Caco-2 (cell line): ENCODE measurements around the gene GMPR. TPM values are rescaled to one million over a fixed set of nuclear protein-coding genes. Genes with fewer than 3 reads are reported as not detected.

Source experiments
- BruUV-seq: library from RNA; stranded (reverse); fragments of 400-500 nt; replicated peaks from 2 replicates; lab custom pipeline; 2021; lab: Mats Ljungman, UMichigan
- CTCF ChIA-PET: fragments of 300-600 bp; sonication (Branson Sonifier 250); formaldehyde crosslinking; loops from one replicate; lab custom pipeline; 2022; ENCODE audit warnings: antibody characterized with exemption; lab: Charles Lee
- POLR2A ChIA-PET: fragments of 300-600 bp; sonication (Branson Sonifier 250); formaldehyde crosslinking; loops from one replicate; lab custom pipeline; 2022; ENCODE audit warnings: antibody characterized with exemption; lab: Charles Lee
- DNase-seq, 2 experiments: peaks; one replicate each; pipeline versions ENCODE4 v3.0.0 to v3.0.0-alpha.2; 2020 to 2022
- H3K27me3 ChIP-seq: replicated peaks from 2 replicates; pipeline ENCODE4 v1.6.0; 2011; ENCODE audit warnings: low read length; ENCODE audit not compliant: control insufficient read depth, insufficient read depth
- H3K36me3 ChIP-seq: 2 replicates; pipeline ENCODE4 v1.5.1; 2011; ENCODE audit warnings: low read length; ENCODE audit not compliant: control insufficient read depth, insufficient read depth
- H3K4me1 ChIP-seq: fragments of 250-450 bp; sonication (Bioruptor Pico); 2 replicates; pipeline ENCODE4 v1.5.1; 2020; ENCODE audit warnings: mild to moderate bottlenecking
- H3K4me3 ChIP-seq: 2 replicates; pipeline ENCODE4 v1.5.1; 2011; ENCODE audit warnings: low read depth, mild to moderate bottlenecking, control low read depth, low read length
- H3K9me3 ChIP-seq: fragments of 250-450 bp; sonication (Bioruptor Pico); 2 replicates; pipeline ENCODE4 v1.5.1; 2020; ENCODE audit warnings: mild to moderate bottlenecking, moderate library complexity
- H3K27ac Mint-ChIP-seq: one replicate; pipeline ENCODE4 v1.8.0; 2022; ENCODE audit warnings: mixed read lengths; ENCODE audit not compliant: unreplicated experiment
- H3K27me3 Mint-ChIP-seq: one replicate; pipeline ENCODE4 v1.8.0; 2022; ENCODE audit warnings: mixed read lengths; ENCODE audit not compliant: insufficient read depth, unreplicated experiment
- H3K36me3 Mint-ChIP-seq: one replicate; pipeline ENCODE4 v1.8.0; 2022; ENCODE audit warnings: mild to moderate bottlenecking, mixed read lengths; ENCODE audit not compliant: insufficient read depth, unreplicated experiment
- H3K4me1 Mint-ChIP-seq: one replicate; pipeline ENCODE4 v1.8.0; 2022; ENCODE audit warnings: low read depth, mixed read lengths; ENCODE audit not compliant: unreplicated experiment
- H3K4me3 Mint-ChIP-seq: one replicate; pipeline ENCODE4 v1.8.0; 2022; ENCODE audit warnings: mild to moderate bottlenecking, moderate library complexity, mixed read lengths; ENCODE audit not compliant: unreplicated experiment
- H3K9me3 Mint-ChIP-seq: one replicate; pipeline ENCODE4 v1.8.0; 2022; ENCODE audit warnings: mixed read lengths; ENCODE audit not compliant: unreplicated experiment
- CTCF ChIP-seq, 2 experiments: fragments of 200-600 bp in 1 of 2; IDR thresholded peaks; 1 replicate in 1 of 2; 2 replicates in 1 of 2; pipeline versions ENCODE4 v1.5.1 to v1.8.0; 2011 to 2022; ENCODE audit warnings: antibody characterized with exemption in 1 of 2, control low read depth in 1 of 2, inconsistent platforms in 1 of 2, low read depth in 1 of 2, low read length in 1 of 2, mild to moderate bottlenecking in 1 of 2, moderate library complexity in 1 of 2; ENCODE audit not compliant: insufficient read depth in 1 of 2, severe bottlenecking in 1 of 2, unreplicated experiment in 1 of 2
- intact Hi-C: fragments of 100-400 bp; cut with micrococcal nuclease; formaldehyde crosslinking; loops from one replicate; pipeline ENCODE4 v1.10.0; 2022; ENCODE audit not compliant: unreplicated experiment
- total RNA-seq: library from RNA; stranded (reverse); gene quantifications from 2 replicates; pipeline ENCODE4 v1.2.3, GENCODE V29; 2022

Gene GMPR
- total RNA-seq, 1 experiment from 2014 or later, result 1.3 TPM

- Mint-ChIP-seq H3K36me3 (no peaks in the 10 kb centered on the region), H3K9me3 (no peaks in the 10 kb centered on the region), H3K27me3 (no peaks in the 10 kb centered on the region), H3K4me3 (no peak overlapping the region), H3K4me1 (peaks cover 19% of the 10 kb centered on the region), H3K27ac (peak overlapping the region; percentile 94)
- intact Hi-C loops, result no loop called here
- DNase-seq, result no peak
- peaks cover 17% of the 10 kb centered on the region for H3K4me1 ChIP-seq
- BruUV-seq, result no TSS peak
- ChIA-PET POLR2A (no interaction called here), CTCF (interaction anchor here (0.6 to 1.2 kb wide), 4 partner anchors 10 to 397 kb away, joined by 3 to 8 read pairs (median 4); partner anchors contain the start of gene GMPR)
- H3K36me3 ChIP-seq, result no peaks in the 10 kb centered on the region
- no peaks in the 10 kb centered on the region for H3K27me3 ChIP-seq
- H3K4me3 ChIP-seq, result no peak overlapping the region
- no peaks in the 10 kb centered on the region for H3K9me3 ChIP-seq
- no peak for TF ChIP-seq CTCF (IDR thresholded peaks at IDR 0.05; ENCODE audit: insufficient read depth in 1 of 2, low read depth in 1 of 2, low read length in 1 of 2, severe bottlenecking in 1 of 2, unreplicated experiment in 1 of 2)
These were observed 39.8 kb downstream of the GMPR start for GRCh38 chr6:16278048-16278724.

GRCh38 chr6:16278750-16279149 is 40.4 kb downstream of the GMPR start:
- ChIA-PET CTCF (interaction anchor here (0.6 to 1.2 kb wide), 3 partner anchors 9 to 41 kb away, joined by 3 to 8 read pairs (median 5); partner anchors contain the start of gene GMPR), POLR2A (no interaction called here)
- intact Hi-C loops, result no loop called here
- H3K36me3 ChIP-seq, result no peaks in the 10 kb centered on the region
- H3K36me3 Mint-ChIP-seq, result no peaks in the 10 kb centered on the region
- H3K4me1 Mint-ChIP-seq, result peaks cover 19% of the 10 kb centered on the region
- no peak overlapping the region for H3K4me3 Mint-ChIP-seq
- no peaks in the 10 kb centered on the region for H3K27me3 Mint-ChIP-seq
- no peak for DNase-seq
- no peaks in the 10 kb centered on the region for H3K9me3 Mint-ChIP-seq
- no peaks in the 10 kb centered on the region for H3K9me3 ChIP-seq
- H3K27me3 ChIP-seq, result no peaks in the 10 kb centered on the region
- TF ChIP-seq CTCF (IDR thresholded peaks at IDR 0.05; ENCODE audit: insufficient read depth in 1 of 2, low read depth in 1 of 2, low read length in 1 of 2, severe bottlenecking in 1 of 2, unreplicated experiment in 1 of 2), result no peak
- H3K27ac Mint-ChIP-seq, result no peak overlapping the region
- H3K4me1 ChIP-seq, result peaks cover 17% of the 10 kb centered on the region
- no TSS peak for BruUV-seq
- no peak overlapping the region for H3K4me3 ChIP-seq

GRCh38 chr6:16279243-16279642 is 40.9 kb downstream of the GMPR start:
- intact Hi-C loops, result no loop called here
- no peaks in the 10 kb centered on the region for H3K27me3 Mint-ChIP-seq
- POLR2A ChIA-PET, result no interaction called here

More at GRCh38 chr6:16279243-16279642, 40.9 kb downstream of the GMPR start:
- Histone ChIP-seq H3K36me3 (no peaks in the 10 kb centered on the region), H3K4me3 (no peak overlapping the region), H3K27me3 (no peaks in the 10 kb centered on the region), H3K4me1 (peaks cover 17% of the 10 kb centered on the region), H3K9me3 (no peaks in the 10 kb centered on the region)
- CTCF ChIA-PET, result no interaction called here
- BruUV-seq, result no TSS peak
- DNase-seq, result no peak
- Mint-ChIP-seq H3K9me3 (no peaks in the 10 kb centered on the region), H3K36me3 (no peaks in the 10 kb centered on the region), H3K4me1 (peaks cover 19% of the 10 kb centered on the region), H3K27ac (no peak overlapping the region), H3K4me3 (no peak overlapping the region)
- no peak for TF ChIP-seq CTCF (IDR thresholded peaks at IDR 0.05; ENCODE audit: insufficient read depth in 1 of 2, low read depth in 1 of 2, low read length in 1 of 2, severe bottlenecking in 1 of 2, unreplicated experiment in 1 of 2)
